ENCODE data around the gene PAQR4.

PAQR4 gene

GRCh38 chr16:2969545-2970521, 685 bp downstream of the PAQR4 start (continued):
- TF ChIP-seq ZBTB26 (tag by site-specific recombination; optimal IDR thresholded peaks at IDR 0.05) (peak; percentile 51), ZSCAN30 (tag by site-specific recombination; IDR thresholded peaks at IDR 0.05) (peak; percentile 75), ZNF266 (tag by site-specific recombination; IDR thresholded peaks at IDR 0.05; ENCODE audit: low read depth) (no peak), GLIS1 (tag by site-specific recombination; IDR thresholded peaks at IDR 0.05) (peak; percentile 74), ZNF704 (tag by site-specific recombination; IDR thresholded peaks at IDR 0.05) (peak; percentile 35; the same call in 1 of the 2 replicates), PRDM4 (tag by site-specific recombination; IDR thresholded peaks at IDR 0.05) (no peak), ZBTB49 (tag by site-specific recombination; IDR thresholded peaks at IDR 0.05; ENCODE audit: low read depth) (no peak), ZNF558 (tag by site-specific recombination; IDR thresholded peaks at IDR 0.05) (no peak), ZNF639 (tag by site-specific recombination; IDR thresholded peaks at IDR 0.05) (no peak), YY1 (tag by site-specific recombination; IDR thresholded peaks at IDR 0.05) (peak; percentile 35; the same call in 1 of the 2 replicates), ZNF248 (tag by site-specific recombination; IDR thresholded peaks at IDR 0.05) (no peak), ZSCAN4 (tag by site-specific recombination; IDR thresholded peaks at IDR 0.05) (no peak), ZNF2 (tag by site-specific recombination; IDR thresholded peaks at IDR 0.05) (peak; percentile 75), GLI4 (tag by site-specific recombination; IDR thresholded peaks at IDR 0.05) (no peak), ZNF23 (tag by site-specific recombination; IDR thresholded peaks at IDR 0.05; ENCODE audit: borderline replicate concordance) (no peak), ZBTB20 (tag by site-specific recombination; IDR thresholded peaks at IDR 0.05) (peak; percentile 98), SP2 (tag by site-specific recombination; IDR thresholded peaks at IDR 0.05) (peak; percentile 80), SETDB1 (IDR thresholded peaks at IDR 0.05; ENCODE audit: insufficient read length, low read length) (no peak), ZNF621 (tag by site-specific recombination; IDR thresholded peaks at IDR 0.05) (no peak), ZFP41 (tag by site-specific recombination; IDR thresholded peaks at IDR 0.05; ENCODE audit: borderline replicate concordance) (no peak), ZNF548 (tag by site-specific recombination; IDR thresholded peaks at IDR 0.05) (no peak), REPIN1 (tag by site-specific recombination; IDR thresholded peaks at IDR 0.05; ENCODE audit: low read depth) (no peak), ZNF521 (tag by site-specific recombination; IDR thresholded peaks at IDR 0.05) (no peak), ZNF501 (tag by site-specific recombination; IDR thresholded peaks at IDR 0.05) (no peak), ZNF133 (tag by site-specific recombination; IDR thresholded peaks at IDR 0.05) (no peak), ZNF146 (tag by site-specific recombination; IDR thresholded peaks at IDR 0.05) (no peak; the same call in none of the 2 replicates), SCRT2 (tag by site-specific recombination; IDR thresholded peaks at IDR 0.05) (peak; percentile 73), MZF1 (tag by site-specific recombination; IDR thresholded peaks at IDR 0.05; ENCODE audit: borderline replicate concordance) (0 out of 2 replicates have a peak, but pooled peaks have one; percentile 18)

Measured in HEK293 (cell line).